Measurements from ENCODE around the gene GALNT1. TPM values are rescaled to one million over a fixed set of nuclear protein-coding genes. Genes with fewer than 3 reads are reported as not detected.

GALNT1 gene
- total and polyA plus RNA-seq, 2 donors (not counting 1 experiment from before 2014, with no cell fraction given): 7.5 to 51.3 TPM

DNA sequence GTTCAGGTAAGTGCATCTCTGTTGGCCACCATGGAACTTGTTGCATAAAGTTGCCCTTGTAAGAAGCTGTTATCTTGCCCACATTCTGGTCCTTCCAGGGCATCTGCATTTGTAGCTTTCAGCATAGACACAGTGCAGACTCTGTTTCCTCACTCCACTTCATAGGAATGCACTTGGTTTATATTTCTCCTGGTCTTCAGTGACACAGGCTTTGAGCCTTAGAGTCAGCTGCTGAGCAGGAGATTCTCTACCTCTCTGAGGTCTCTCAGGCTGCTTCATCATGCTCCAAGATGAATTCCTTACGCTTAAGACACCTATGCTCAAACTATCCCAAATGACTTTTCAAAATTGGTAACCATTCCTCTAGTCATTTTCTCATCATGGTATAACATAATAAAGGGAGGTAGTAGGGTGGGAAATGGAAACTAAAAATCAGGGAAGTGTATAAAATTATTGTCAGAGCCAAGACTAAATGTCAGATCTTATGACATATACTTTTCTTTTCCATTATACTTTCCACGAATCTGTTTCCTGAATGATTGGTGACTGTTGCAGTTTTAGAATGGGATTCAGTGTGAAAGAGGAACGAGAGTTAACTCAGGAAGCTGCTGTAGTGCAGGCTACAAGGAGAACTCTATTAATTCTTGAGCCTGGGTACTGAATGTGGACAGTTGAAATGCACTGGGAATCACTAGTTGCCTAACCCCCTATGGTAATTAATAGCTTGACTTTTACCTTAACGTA lies 72.0 kb downstream of the GALNT1 start:
- CTCF ChIA-PET: no interaction called here
- 29% methylated on average over 1 of the region's 4 CpGs for WGBS (ENCODE audit: insufficient coverage)
- H3K27ac ChIP-seq (ENCODE audit: low read length in 2 of 2): no peak overlapping the region
- Mint-ChIP-seq H3K9me3 (ENCODE audit: insufficient read depth) (peaks cover 3% of the 10 kb centered on the region), H3K27me3 (no peaks in the 10 kb centered on the region), H3K4me3 (no peak overlapping the region), H3K27ac (no peak overlapping the region), H3K4me1 (peaks cover 24% of the 10 kb centered on the region)
- H3K27me3 ChIP-seq (replicated peaks in 1 of 4; ENCODE audit: control extremely low read depth in 1 of 4, control insufficient read depth in 3 of 4, insufficient read depth in 4 of 4, low read length in 3 of 4): no peaks in the 10 kb centered on the region
- H3K9me3 ChIP-seq (ENCODE audit: control extremely low read depth in 1 of 3, control insufficient read depth in 2 of 3, insufficient read depth in 1 of 3, low read length in 2 of 3): peaks cover 0 to 3% (median 0%) of the 10 kb centered on the region in 3 donors
- H3K9ac ChIP-seq (ENCODE audit: low read length): no peak overlapping the region
- intact Hi-C loops (cut with micrococcal nuclease): no loop called here
- peaks cover 1 to 10% of the 10 kb centered on the region in 2 experiments for H3K36me3 ChIP-seq (replicated peaks in 1 of 2; ENCODE audit: control extremely low read depth in 1 of 2, control insufficient read depth in 1 of 2, extremely low read depth in 1 of 2, insufficient read depth in 2 of 2, low read length in 1 of 2)
- ATAC-seq (ENCODE audit: low read depth) (no peak), DNase-seq (no peak)
- TF ChIP-seq EZH2 (IDR thresholded peaks at IDR 0.05; ENCODE audit: borderline replicate concordance, insufficient read depth, low read depth, low read length, poor library complexity, severe bottlenecking): no peak
- TF ChIP-seq, protein P1, sequence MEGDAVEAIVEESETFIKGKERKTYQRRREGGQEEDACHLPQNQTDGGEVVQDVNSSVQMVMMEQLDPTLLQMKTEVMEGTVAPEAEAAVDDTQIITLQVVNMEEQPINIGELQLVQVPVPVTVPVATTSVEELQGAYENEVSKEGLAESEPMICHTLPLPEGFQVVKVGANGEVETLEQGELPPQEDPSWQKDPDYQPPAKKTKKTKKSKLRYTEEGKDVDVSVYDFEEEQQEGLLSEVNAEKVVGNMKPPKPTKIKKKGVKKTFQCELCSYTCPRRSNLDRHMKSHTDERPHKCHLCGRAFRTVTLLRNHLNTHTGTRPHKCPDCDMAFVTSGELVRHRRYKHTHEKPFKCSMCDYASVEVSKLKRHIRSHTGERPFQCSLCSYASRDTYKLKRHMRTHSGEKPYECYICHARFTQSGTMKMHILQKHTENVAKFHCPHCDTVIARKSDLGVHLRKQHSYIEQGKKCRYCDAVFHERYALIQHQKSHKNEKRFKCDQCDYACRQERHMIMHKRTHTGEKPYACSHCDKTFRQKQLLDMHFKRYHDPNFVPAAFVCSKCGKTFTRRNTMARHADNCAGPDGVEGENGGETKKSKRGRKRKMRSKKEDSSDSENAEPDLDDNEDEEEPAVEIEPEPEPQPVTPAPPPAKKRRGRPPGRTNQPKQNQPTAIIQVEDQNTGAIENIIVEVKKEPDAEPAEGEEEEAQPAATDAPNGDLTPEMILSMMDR (IDR thresholded peaks at IDR 0.05): no peak
- POLR2A ChIA-PET: no interaction called here
- peaks cover 0 to 5% of the 10 kb centered on the region in 2 donors for H3K4me1 ChIP-seq (ENCODE audit: control insufficient read depth in 2 of 2, insufficient read depth in 2 of 2, low read length in 2 of 2)
- no peak overlapping the region for H3K4me2 ChIP-seq (replicated peaks; ENCODE audit: low read depth, low read length, poor library complexity, severe bottlenecking)
- H4K20me1 ChIP-seq (ENCODE audit: control insufficient read depth, insufficient read depth, low read length, poor library complexity, severe bottlenecking): peaks cover 7% of the 10 kb centered on the region
- H3K79me2 ChIP-seq (ENCODE audit: control insufficient read depth, insufficient read depth, low read length): peaks cover 29% of the 10 kb centered on the region
- H2AFZ ChIP-seq (ENCODE audit: insufficient read depth, low read depth, low read length, poor library complexity, severe bottlenecking): no peak overlapping the region
- no peak overlapping the region for H3K4me3 ChIP-seq (ENCODE audit: control extremely low read depth in 1 of 5, extremely low read depth in 1 of 5, insufficient read depth in 1 of 5, low read depth in 2 of 5, low read length in 4 of 5)

DNA sequence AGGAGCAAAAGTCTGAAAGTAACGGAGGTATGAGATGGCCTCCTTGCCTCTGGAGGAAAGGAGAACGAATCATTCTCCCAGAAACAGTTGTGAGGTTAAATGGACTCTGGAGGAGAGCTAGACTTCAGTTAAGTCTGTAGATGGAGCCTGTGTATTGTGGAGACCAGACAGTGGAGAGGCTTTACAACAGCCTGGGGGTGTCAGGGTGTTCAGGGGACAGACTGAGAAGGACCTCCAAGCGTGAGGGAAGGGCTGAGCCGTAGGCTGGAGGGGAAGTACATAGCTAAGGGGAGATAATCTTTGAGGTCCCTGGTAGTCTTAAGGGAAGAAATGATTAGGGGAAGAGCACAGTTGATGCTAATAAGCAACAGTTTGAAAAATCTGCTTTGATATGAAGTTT lies 76.6 kb downstream of the GALNT1 start:
- DNase-seq: no peak
- CTCF ChIA-PET: no interaction called here
- Histone ChIP-seq H2AFZ (ENCODE audit: insufficient read depth, low read depth, low read length, poor library complexity, severe bottlenecking) (no peak overlapping the region), H3K27ac (ENCODE audit: low read length in 2 of 2) (no peak overlapping the region), H3K4me1 (ENCODE audit: control insufficient read depth in 2 of 2, insufficient read depth in 2 of 2, low read length in 2 of 2) (peaks cover 5 to 17% of the 10 kb centered on the region in 2 donors), H3K9ac (ENCODE audit: low read length) (no peak overlapping the region), H3K79me2 (ENCODE audit: control insufficient read depth, insufficient read depth, low read length) (peaks cover 29% of the 10 kb centered on the region), H3K27me3 (replicated peaks in 1 of 4; ENCODE audit: control extremely low read depth in 1 of 4, control insufficient read depth in 3 of 4, insufficient read depth in 4 of 4, low read length in 3 of 4) (no peaks in the 10 kb centered on the region), H3K4me2 (replicated peaks; ENCODE audit: low read depth, low read length, poor library complexity, severe bottlenecking) (no peak overlapping the region), H3K4me3 (ENCODE audit: control extremely low read depth in 1 of 5, extremely low read depth in 1 of 5, insufficient read depth in 1 of 5, low read depth in 2 of 5, low read length in 4 of 5) (no peak overlapping the region), H3K36me3 (replicated peaks in 1 of 2; ENCODE audit: control extremely low read depth in 1 of 2, control insufficient read depth in 1 of 2, extremely low read depth in 1 of 2, insufficient read depth in 2 of 2, low read length in 1 of 2) (peaks cover 1 to 10% of the 10 kb centered on the region in 2 experiments), H4K20me1 (ENCODE audit: control insufficient read depth, insufficient read depth, low read length, poor library complexity, severe bottlenecking) (no peaks in the 10 kb centered on the region), H3K9me3 (ENCODE audit: control extremely low read depth in 1 of 3, control insufficient read depth in 2 of 3, insufficient read depth in 1 of 3, low read length in 2 of 3) (no peaks in the 10 kb centered on the region)
- 91% methylated on average over 4 of the region's 4 CpGs for WGBS (ENCODE audit: insufficient coverage)
- no peak for TF ChIP-seq EZH2 (IDR thresholded peaks at IDR 0.05; ENCODE audit: borderline replicate concordance, insufficient read depth, low read depth, low read length, poor library complexity, severe bottlenecking)
- TF ChIP-seq, protein P1 (IDR thresholded peaks at IDR 0.05): no peak
- Mint-ChIP-seq H3K4me3 (no peak overlapping the region), H3K9me3 (ENCODE audit: insufficient read depth) (no peaks in the 10 kb centered on the region), H3K27ac (no peak overlapping the region), H3K4me1 (peaks cover 32% of the 10 kb centered on the region), H3K27me3 (no peaks in the 10 kb centered on the region)
- ATAC-seq (ENCODE audit: low read depth): no peak
- POLR2A ChIA-PET: no interaction called here
- intact Hi-C loops (cut with micrococcal nuclease): no loop called here
